Common myeloid progenitor, CD34-positive (primary cell): Measurements from ENCODE around the gene VWA3B.
"Not testable (repeated sequence)": the region's sequence is repeated elsewhere in the genome, so short reads cannot be mapped to it uniquely, and the experiment has no call there.

ENCODE experiments used
- CTCF ChIA-PET: fragments of 350-600 bp; sonication (Branson Sonifier 250); formaldehyde crosslinking; loops from one replicate; lab custom pipeline; 2021; ENCODE audit warnings: antibody characterized with exemption; lab: Charles Lee
- POLR2A ChIA-PET: fragments of 350-600 bp; sonication (Branson Sonifier 250); formaldehyde crosslinking; loops from one replicate; lab custom pipeline; 2021; ENCODE audit warnings: antibody characterized with exemption; lab: Charles Lee
- DNase-seq, 3 donors: peaks; one replicate each; pipeline versions ENCODE4 v3.0.0 to v3.0.0-alpha.2; 2013
- H3K27ac ChIP-seq, 2 experiments: 1 replicate in 1 of 2; 2 replicates in 1 of 2; pipeline ENCODE4 v1.7.0; 2013; ENCODE audit warnings: inconsistent platforms in 2 of 2, low read length in 2 of 2, mild to moderate bottlenecking in 2 of 2, low read depth in 1 of 2, moderate library complexity in 1 of 2; ENCODE audit not compliant: severe bottlenecking in 2 of 2, insufficient read depth in 1 of 2, poor library complexity in 1 of 2
- H3K27me3 ChIP-seq, 5 experiments: replicated peaks in 2 of 5; 1 replicate in 3 of 5; 2 replicates in 2 of 5; pipeline versions ENCODE4 v1.6.1 to v1.7.0; 2013; ENCODE audit warnings: low read length in 4 of 5, mild to moderate bottlenecking in 2 of 5, moderate library complexity in 2 of 5, inconsistent platforms in 1 of 5; ENCODE audit not compliant: insufficient read depth in 5 of 5, control insufficient read depth in 4 of 5
- H3K36me3 ChIP-seq, 4 experiments: 1 replicate in 2 of 4; 2 replicates in 2 of 4; pipeline versions ENCODE4 v1.6.1 to v1.7.0; 2013; ENCODE audit warnings: low read length in 3 of 4, control low read depth in 1 of 4, mild to moderate bottlenecking in 1 of 4; ENCODE audit not compliant: control insufficient read depth in 4 of 4, insufficient read depth in 4 of 4
- H3K4me1 ChIP-seq, 4 experiments: 1 replicate in 3 of 4; 2 replicates in 1 of 4; pipeline versions ENCODE4 v1.6.1 to v1.7.1; 2013; ENCODE audit warnings: low read length in 3 of 4, mild to moderate bottlenecking in 3 of 4, control low read depth in 1 of 4, inconsistent platforms in 1 of 4, moderate library complexity in 1 of 4; ENCODE audit not compliant: control insufficient read depth in 4 of 4, insufficient read depth in 4 of 4; ENCODE audit errors: control extremely low read depth in 1 of 4
- H3K4me3 ChIP-seq, 7 experiments: 1 replicate in 4 of 7; 2 replicates in 3 of 7; pipeline versions ENCODE4 v1.5.1 to v1.7.0; 2013; ENCODE audit warnings: mild to moderate bottlenecking in 7 of 7, low read length in 6 of 7, moderate library complexity in 6 of 7, inconsistent platforms in 2 of 7, low read depth in 2 of 7, control low read depth in 1 of 7; ENCODE audit not compliant: insufficient read depth in 4 of 7, control insufficient read depth in 1 of 7; ENCODE audit errors: extremely low read depth in 1 of 7
- H3K9me3 ChIP-seq, 5 experiments: 1 replicate in 4 of 5; 2 replicates in 1 of 5; pipeline versions ENCODE4 v1.6.1 to v1.7.1; 2013; ENCODE audit warnings: low read length in 4 of 5, mild to moderate bottlenecking in 2 of 5, inconsistent platforms in 1 of 5, low read depth in 1 of 5, moderate library complexity in 1 of 5; ENCODE audit not compliant: control insufficient read depth in 4 of 5, insufficient read depth in 2 of 5; ENCODE audit errors: control extremely low read depth in 1 of 5
- WGBS: methylation state at CpG from one replicate; pipeline ENCODE4 v1.1.5; 2013; ENCODE audit not compliant: insufficient coverage; 5-methylcytosine and 5-hydroxymethylcytosine counted together

VWA3B gene

DNA sequence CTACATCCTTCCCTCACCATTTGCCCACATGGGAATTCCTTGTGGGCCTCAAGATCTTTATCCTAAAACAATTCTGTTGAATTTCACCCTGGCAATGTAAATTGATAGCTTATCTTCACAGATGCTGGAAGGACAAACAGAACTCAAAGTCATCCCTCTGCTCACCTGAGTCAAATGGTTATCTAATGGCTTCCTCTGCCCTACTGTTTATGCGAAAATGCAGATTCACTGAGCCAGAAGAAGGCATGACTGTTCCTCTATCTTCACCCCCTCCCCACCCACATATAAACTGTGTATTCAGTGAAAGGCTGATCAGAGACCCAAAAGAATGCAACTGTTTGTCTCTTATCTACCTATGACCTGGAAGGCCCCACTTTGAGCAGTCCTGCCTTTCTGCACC lies 43.9 kb upstream of the VWA3B start:
- H3K4me3 ChIP-seq: no peak overlapping the region
- POLR2A ChIA-PET: no interaction called here
- no peaks in the 10 kb centered on the region for H3K27me3 ChIP-seq
- no peak for DNase-seq
- CTCF ChIA-PET: no interaction called here
- no peaks in the 10 kb centered on the region for H3K36me3 ChIP-seq
- peaks cover 0 to 3% (median 0%) of the 10 kb centered on the region in 4 experiments for H3K4me1 ChIP-seq
- WGBS: 100% methylated on average over 1 of the region's 1 CpG
- peaks cover 0 to 17% (median 10%) of the 10 kb centered on the region in 5 experiments for H3K9me3 ChIP-seq
- H3K27ac ChIP-seq: no peak overlapping the region

- POLR2A ChIA-PET, H3K4me1 ChIP-seq, H3K27ac ChIP-seq, H3K4me3 ChIP-seq, CTCF ChIA-PET, DNase-seq, H3K36me3 ChIP-seq, H3K27me3 ChIP-seq: not testable (repeated sequence)
- 100% methylated on average over 2 of the region's 2 CpGs for WGBS
- H3K9me3 ChIP-seq: peaks cover 0 to 17% (median 10%) of the 10 kb centered on the region in 5 experiments
Observed at GRCh38 chr2:98044730-98045129, 42.2 kb upstream of the VWA3B start.

DNA sequence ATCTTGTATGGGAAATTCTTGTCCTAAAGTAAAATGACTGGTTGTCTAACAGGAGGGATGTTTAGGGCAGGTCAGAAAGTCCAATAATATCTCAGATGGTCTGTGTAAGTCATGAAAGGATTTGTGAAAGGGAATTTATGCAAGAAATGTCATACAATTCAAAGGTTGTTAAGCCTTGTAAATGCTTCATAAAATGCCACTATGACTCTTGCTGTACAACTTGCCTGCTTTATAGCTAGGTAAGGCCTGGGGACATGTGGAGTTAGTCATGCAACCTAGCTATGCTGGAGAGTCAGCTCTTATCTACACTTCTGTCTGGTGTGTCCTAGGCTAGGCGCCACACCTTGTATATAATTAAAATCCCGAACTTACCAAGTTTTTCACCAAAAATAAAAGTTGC lies 36.9 kb upstream of the VWA3B start:
- Histone ChIP-seq H3K4me3 (no peak overlapping the region), H3K4me1 (no peaks in the 10 kb centered on the region), H3K27me3 (no peaks in the 10 kb centered on the region), H3K9me3 (peaks cover 0 to 6% (median under 1%) of the 10 kb centered on the region in 5 experiments), H3K27ac (no peak overlapping the region), H3K36me3 (no peaks in the 10 kb centered on the region)
- POLR2A ChIA-PET: no interaction called here
- CTCF ChIA-PET: no interaction called here
- no peak for DNase-seq
- WGBS: no CpG with 5 or more reads among the region's 2 CpGs

GRCh38 chr2:98058191-98058975 lies 28.6 kb upstream of the VWA3B start:
- Histone ChIP-seq H3K4me3 (no peak overlapping the region), H3K36me3 (no peaks in the 10 kb centered on the region), H3K9me3 (no peaks in the 10 kb centered on the region), H3K27ac (no peak overlapping the region), H3K27me3 (no peaks in the 10 kb centered on the region), H3K4me1 (no peaks in the 10 kb centered on the region)
- 98% methylated on average over 13 of the region's 14 CpGs for WGBS
- POLR2A ChIA-PET: no interaction called here
- DNase-seq: no peak
- CTCF ChIA-PET: no interaction called here

DNA sequence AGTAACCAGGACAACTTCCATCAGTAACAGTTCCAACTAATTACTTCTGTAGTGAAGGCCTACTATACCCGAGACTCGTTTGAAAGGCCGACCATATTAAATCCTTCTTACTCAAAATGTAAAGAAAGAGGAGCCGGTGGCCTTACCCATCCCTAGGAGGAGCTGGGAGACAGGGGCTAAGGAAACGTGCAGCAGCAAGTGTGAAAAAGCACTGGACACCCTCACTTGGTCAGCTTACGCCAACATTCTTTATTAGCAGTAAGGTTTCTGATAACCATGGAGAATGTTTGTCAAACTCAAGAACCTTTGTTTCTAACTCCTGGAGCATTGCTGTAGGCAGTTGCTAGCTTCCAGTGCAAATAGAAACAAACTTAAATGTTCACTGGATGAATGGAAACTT lies 26.7 kb upstream of the VWA3B start:
- Histone ChIP-seq H3K27me3 (no peaks in the 10 kb centered on the region), H3K4me1 (no peaks in the 10 kb centered on the region), H3K4me3 (no peak overlapping the region), H3K27ac (no peak overlapping the region), H3K9me3 (no peaks in the 10 kb centered on the region), H3K36me3 (no peaks in the 10 kb centered on the region)
- WGBS: 100% methylated on average over 1 of the region's 6 CpGs
- POLR2A ChIA-PET: no interaction called here
- no peak for DNase-seq
- CTCF ChIA-PET: interaction anchor here (0.6 kb wide), 1 partner anchor 201 kb away, joined by 3 read pairs; no protein-coding TSS in a partner anchor

- H3K4me3 ChIP-seq: no peak overlapping the region
- CTCF ChIA-PET: no interaction called here
- 90% methylated on average over 2 of the region's 4 CpGs for WGBS
- DNase-seq: peak in 2 of 3 donors; percentile 24 to 32
- H3K4me1 ChIP-seq: no peaks in the 10 kb centered on the region
- H3K27ac ChIP-seq: no peak overlapping the region
- H3K9me3 ChIP-seq: no peaks in the 10 kb centered on the region
- POLR2A ChIA-PET: no interaction called here
- H3K27me3 ChIP-seq: no peaks in the 10 kb centered on the region
- H3K36me3 ChIP-seq: no peaks in the 10 kb centered on the region
Observed at GRCh38 chr2:98063291-98063854, 23.6 kb upstream of the VWA3B start.

DNA sequence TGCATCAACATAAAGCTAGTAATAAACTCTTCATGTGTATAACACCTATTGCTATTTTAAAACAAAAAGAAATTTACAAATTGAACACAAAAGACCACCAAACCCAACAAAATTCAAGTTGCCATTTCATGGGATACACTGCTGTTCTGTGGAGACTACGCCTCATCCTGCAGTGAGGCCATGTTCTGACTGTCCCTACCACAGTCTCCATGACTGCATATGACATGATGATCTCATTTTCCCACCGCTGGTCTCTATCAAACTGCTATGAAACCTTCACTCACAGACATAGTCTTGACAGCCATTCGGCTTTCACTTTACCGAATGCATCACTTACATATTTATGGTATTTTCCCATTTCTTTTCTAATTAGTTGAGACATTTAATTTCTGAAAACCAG lies 21.2 kb upstream of the VWA3B start:
- no peak for DNase-seq
- Histone ChIP-seq H3K9me3 (no peaks in the 10 kb centered on the region), H3K4me3 (no peak overlapping the region), H3K27me3 (no peaks in the 10 kb centered on the region), H3K4me1 (no peaks in the 10 kb centered on the region), H3K36me3 (no peaks in the 10 kb centered on the region), H3K27ac (no peak overlapping the region)
- WGBS: 100% methylated on average over 2 of the region's 4 CpGs
- CTCF ChIA-PET: no interaction called here
- POLR2A ChIA-PET: no interaction called here
